Choroid plexus epithelial cell (primary cell): ENCODE results near the gene MDC1.

Experiments used
- DNase-seq: peaks from one replicate; pipeline ENCODE4 v3.0.0-alpha.2; 2010; ENCODE audit warnings: low read depth
- H3K4me3 ChIP-seq: 2 replicates; pipeline ENCODE4 v1.5.1; 2011; ENCODE audit warnings: low read depth, mild to moderate bottlenecking, control low read depth, low read length, moderate library complexity
- CTCF ChIP-seq: conservative IDR thresholded peaks from 2 replicates; pipeline ENCODE4 v1.5.1; 2011; ENCODE audit warnings: low read depth, mild to moderate bottlenecking, control low read depth, inconsistent platforms, low read length, moderate library complexity

The MDC1 gene

GRCh38 chr6:30711758-30712380 is 5.2 kb downstream of the MDC1 start:
- DNase-seq: no peak
- no peak overlapping the region for H3K4me3 ChIP-seq
- no peak for TF ChIP-seq CTCF

- H3K4me3 ChIP-seq: no peak overlapping the region
- no peak for TF ChIP-seq CTCF
- no peak for DNase-seq
Measured at GRCh38 chr6:30709101-30709868, 7.8 kb downstream of the MDC1 start.

- no peak overlapping the region for H3K4me3 ChIP-seq
- DNase-seq: peak; percentile 83
- no peak for TF ChIP-seq CTCF
Measured at GRCh38 chr6:30707281-30707850, 9.7 kb downstream of the MDC1 start.

GRCh38 chr6:30705620-30706019 is 11.5 kb downstream of the MDC1 start:
- no peak overlapping the region for H3K4me3 ChIP-seq
- TF ChIP-seq CTCF: no peak
- DNase-seq: no peak

- no peak for TF ChIP-seq CTCF
- peak; percentile 63 for DNase-seq
- no peak overlapping the region for H3K4me3 ChIP-seq
Measured at GRCh38 chr6:30703821-30704220, 13.3 kb downstream of the MDC1 start.

GRCh38 chr6:30703011-30703410 is 14.1 kb downstream of the MDC1 start:
- TF ChIP-seq CTCF: no peak
- no peak overlapping the region for H3K4me3 ChIP-seq
- DNase-seq: no peak
